Cardiac muscle cell (in vitro differentiated cells and primary cell): ENCODE results near the gene MIER2. TPM values are rescaled to one million over a fixed set of nuclear protein-coding genes. Genes with fewer than 3 reads are reported as not detected.

Experiments
- DNase-seq, 2 donors: peaks; one replicate each; pipeline versions ENCODE4 v3.0.0 to v3.0.0-alpha.2; 2010 to 2017; ENCODE audit warnings: low read depth in 1 of 2, low spot score in 1 of 2
- H3K27ac ChIP-seq: fragments of 200-600 bp; sonication (generic); 2 replicates; pipeline ENCODE4 v1.5.1; 2016
- H3K27me3 ChIP-seq: fragments of 200-600 bp; sonication (generic); 2 replicates; pipeline ENCODE4 v1.6.0; 2016; ENCODE audit warnings: control low read depth
- H3K36me3 ChIP-seq: fragments of 200-600 bp; sonication (generic); 2 replicates; pipeline ENCODE4 v1.5.1; 2016; ENCODE audit warnings: control low read depth
- H3K4me1 ChIP-seq: fragments of 200-600 bp; sonication (generic); 2 replicates; pipeline ENCODE4 v1.8.1; 2017; ENCODE audit warnings: low read depth, mild to moderate bottlenecking, mixed run types
- H3K4me3 ChIP-seq: fragments of 200-600 bp; sonication (generic); 2 replicates; pipeline ENCODE4 v1.5.1; 2016; ENCODE audit warnings: mild to moderate bottlenecking
- H3K9me3 ChIP-seq: fragments of 200-600 bp; sonication (generic); 2 replicates; pipeline ENCODE4 v1.5.1; 2017; ENCODE audit warnings: low read depth, mild to moderate bottlenecking, control low read depth
- polyA plus RNA-seq: library from polyadenylated mRNA; unstranded; fragments of >200 nt; fragmentation: Nextera tagmentation; extraction: Ambion mirVana; gene quantifications from 2 replicates; pipeline ENCODE4 v1.2.1, GENCODE V29; 2016
- total RNA-seq: library from RNA; depleted of rRNA; stranded (reverse); fragments of >200 nt; gene quantifications from 2 replicates; pipeline ENCODE4 v1.2.3, GENCODE V29; 2016
- TF ChIP-seq, protein P1 (sequence below): IDR thresholded peaks from 2 replicates; pipeline ENCODE4 v1.5.1; 2012; ENCODE audit warnings: low read depth, mild to moderate bottlenecking, low read length

MIER2 gene
- total and polyA plus RNA-seq, 2 experiments from 2014 or later, result 32.7 to 47.8 TPM

DNA sequence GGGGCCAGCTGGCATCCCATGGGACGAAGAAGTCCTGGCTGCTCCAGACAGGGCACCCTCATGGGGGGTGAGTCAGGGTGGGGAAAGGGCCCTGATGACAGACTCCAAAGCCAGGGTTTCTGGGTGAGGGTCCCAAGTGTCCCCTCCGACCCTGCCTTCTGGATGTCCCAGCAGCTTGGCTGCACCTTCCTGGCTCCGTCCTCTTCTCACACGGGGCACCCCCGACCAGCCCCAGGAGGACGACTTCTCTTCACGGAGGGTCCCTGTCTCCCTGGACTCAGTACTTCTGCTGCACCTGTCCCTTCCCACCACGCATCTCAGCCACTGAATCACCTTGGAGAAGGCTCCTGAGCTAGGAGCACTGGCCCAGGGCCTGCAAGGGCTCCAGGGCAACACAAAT lies 19.9 kb downstream of the MIER2 start:
- Histone ChIP-seq H3K4me3 (no peak overlapping the region), H3K36me3 (peaks cover 39% of the 10 kb centered on the region), H3K9me3 (no peaks in the 10 kb centered on the region), H3K4me1 (no peaks in the 10 kb centered on the region), H3K27ac (no peak overlapping the region), H3K27me3 (no peaks in the 10 kb centered on the region)
- DNase-seq, result no peak
- TF ChIP-seq, protein P1, sequence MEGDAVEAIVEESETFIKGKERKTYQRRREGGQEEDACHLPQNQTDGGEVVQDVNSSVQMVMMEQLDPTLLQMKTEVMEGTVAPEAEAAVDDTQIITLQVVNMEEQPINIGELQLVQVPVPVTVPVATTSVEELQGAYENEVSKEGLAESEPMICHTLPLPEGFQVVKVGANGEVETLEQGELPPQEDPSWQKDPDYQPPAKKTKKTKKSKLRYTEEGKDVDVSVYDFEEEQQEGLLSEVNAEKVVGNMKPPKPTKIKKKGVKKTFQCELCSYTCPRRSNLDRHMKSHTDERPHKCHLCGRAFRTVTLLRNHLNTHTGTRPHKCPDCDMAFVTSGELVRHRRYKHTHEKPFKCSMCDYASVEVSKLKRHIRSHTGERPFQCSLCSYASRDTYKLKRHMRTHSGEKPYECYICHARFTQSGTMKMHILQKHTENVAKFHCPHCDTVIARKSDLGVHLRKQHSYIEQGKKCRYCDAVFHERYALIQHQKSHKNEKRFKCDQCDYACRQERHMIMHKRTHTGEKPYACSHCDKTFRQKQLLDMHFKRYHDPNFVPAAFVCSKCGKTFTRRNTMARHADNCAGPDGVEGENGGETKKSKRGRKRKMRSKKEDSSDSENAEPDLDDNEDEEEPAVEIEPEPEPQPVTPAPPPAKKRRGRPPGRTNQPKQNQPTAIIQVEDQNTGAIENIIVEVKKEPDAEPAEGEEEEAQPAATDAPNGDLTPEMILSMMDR, result no peak

DNA sequence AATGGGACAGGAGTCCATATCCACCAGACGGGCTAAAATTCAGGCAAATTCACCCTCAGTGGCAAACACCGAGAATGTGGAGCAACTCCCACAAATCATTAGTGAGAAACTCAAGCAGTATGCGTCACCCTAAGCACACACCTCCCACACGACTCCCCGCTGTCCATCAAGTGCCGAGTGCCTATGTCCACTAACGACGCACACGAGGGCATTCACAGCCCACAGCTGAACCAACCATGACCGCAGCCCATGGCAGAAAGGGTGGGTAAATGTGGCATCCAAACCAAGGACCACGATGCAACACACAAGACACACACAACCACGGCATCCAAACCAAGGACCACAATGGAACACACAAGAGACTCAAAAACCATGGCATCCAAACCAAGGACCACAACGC lies 22.0 kb downstream of the MIER2 start:
- H3K4me3 ChIP-seq, result no peak overlapping the region
- H3K27me3 ChIP-seq, result no peaks in the 10 kb centered on the region
- peaks cover 32% of the 10 kb centered on the region for H3K36me3 ChIP-seq
- TF ChIP-seq, protein P1, result no peak
- no peak for DNase-seq
- no peaks in the 10 kb centered on the region for H3K4me1 ChIP-seq
- no peaks in the 10 kb centered on the region for H3K9me3 ChIP-seq
- no peak overlapping the region for H3K27ac ChIP-seq

DNA sequence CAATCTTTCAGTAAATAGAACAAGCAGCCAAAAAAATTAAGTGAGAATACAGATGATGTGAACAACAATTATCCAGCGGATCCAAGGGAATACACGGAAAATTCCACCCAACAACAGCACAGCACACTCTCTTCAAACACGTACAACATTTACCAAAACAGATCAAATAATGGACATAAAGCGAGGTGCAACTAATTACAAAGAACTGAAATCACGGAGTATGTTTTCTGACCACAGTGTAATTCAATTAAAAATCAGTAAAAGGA lies 26.2 kb downstream of the MIER2 start:
- no peak for DNase-seq
- Histone ChIP-seq H3K9me3 (no peaks in the 10 kb centered on the region), H3K4me1 (no peaks in the 10 kb centered on the region), H3K36me3 (peaks cover 15% of the 10 kb centered on the region), H3K27me3 (no peaks in the 10 kb centered on the region), H3K27ac (no peak overlapping the region), H3K4me3 (no peak overlapping the region)
- TF ChIP-seq, protein P1, result no peak

DNA sequence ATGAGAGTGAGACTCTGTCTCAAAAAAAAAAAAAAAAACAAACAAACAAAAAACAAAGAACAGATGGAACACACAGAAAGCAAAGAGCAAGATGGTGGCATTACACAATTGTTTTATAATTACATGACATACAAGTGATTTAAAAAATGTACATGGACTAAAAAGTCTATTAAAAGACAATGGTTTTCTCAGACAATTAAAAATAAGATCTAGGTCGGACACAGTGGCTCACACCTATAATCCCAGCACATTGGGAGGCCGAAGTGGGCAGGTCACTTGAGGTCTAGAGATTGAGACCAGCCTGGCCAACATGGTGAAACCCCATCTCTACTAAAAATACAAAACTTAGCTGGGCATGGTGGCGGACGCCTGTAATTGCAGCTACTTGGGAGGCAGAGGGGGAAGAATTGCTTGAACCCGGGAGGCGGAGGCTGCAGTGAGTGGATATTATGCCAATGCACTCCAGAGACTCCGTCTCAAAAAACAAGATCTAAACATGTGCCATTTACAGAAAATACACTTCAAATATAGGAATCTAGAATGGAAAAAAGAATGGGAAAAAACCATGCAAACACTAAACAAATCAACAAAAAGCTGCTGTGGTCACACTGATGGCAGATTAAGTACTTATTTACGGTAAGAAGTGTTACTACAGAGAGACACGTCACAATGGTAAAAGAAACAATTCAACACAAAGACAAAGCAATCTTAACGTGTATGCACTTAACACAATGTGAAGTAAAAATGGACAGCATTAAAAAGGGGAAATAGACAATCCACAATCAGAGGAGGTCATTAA lies 26.7 kb downstream of the MIER2 start:
- Histone ChIP-seq H3K27me3 (no peaks in the 10 kb centered on the region), H3K27ac (no peak overlapping the region), H3K4me1 (no peaks in the 10 kb centered on the region), H3K4me3 (no peak overlapping the region), H3K9me3 (no peaks in the 10 kb centered on the region), H3K36me3 (peaks cover 15% of the 10 kb centered on the region)
- TF ChIP-seq, protein P1, result no peak
- DNase-seq, result no peak

DNA sequence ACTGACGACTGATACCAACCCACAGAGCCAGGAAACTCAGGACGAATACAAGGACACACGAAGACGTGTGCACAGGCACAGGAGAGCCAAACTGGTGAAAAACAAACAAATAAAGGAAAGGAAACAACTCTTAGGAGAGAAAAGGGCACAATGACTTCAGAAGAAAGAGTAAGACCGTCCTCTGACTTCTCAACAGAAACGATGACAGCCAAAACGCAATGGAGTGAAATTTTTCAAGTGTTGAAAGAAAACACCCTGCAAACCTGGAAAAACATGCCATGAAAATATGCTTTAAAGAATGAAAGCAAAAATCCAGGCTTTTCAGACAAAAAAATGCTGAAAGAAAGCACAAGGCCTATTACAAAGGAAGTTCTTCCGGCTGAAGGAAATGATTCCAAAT lies 28.8 kb downstream of the MIER2 start:
- TF ChIP-seq, protein P1, result no peak
- Histone ChIP-seq H3K4me3 (no peak overlapping the region), H3K36me3 (peaks cover 4% of the 10 kb centered on the region), H3K27me3 (no peaks in the 10 kb centered on the region), H3K27ac (no peak overlapping the region), H3K4me1 (no peaks in the 10 kb centered on the region), H3K9me3 (no peaks in the 10 kb centered on the region)
- no peak for DNase-seq
